GM12878 (cell line): ENCODE measurements around the gene STKLD1. TPM values are rescaled to one million over a fixed set of nuclear protein-coding genes. Genes with fewer than 3 reads are reported as not detected.
A peak's percentile ranks its signal among the peaks of the same experiment; 100 is the strongest.

Experiments used
- BCL11A ChIP-seq: IDR thresholded peaks from 2 replicates; pipeline ENCODE4 v1.6.1; 2011; ENCODE audit warnings: low read depth, low read length
- CTCF ChIP-seq, 3 experiments: IDR thresholded peaks in 2 of 3; conservative IDR thresholded peaks in 1 of 3; 2 replicates each; pipeline ENCODE4 v1.5.1; 2011; ENCODE audit warnings: low read depth in 3 of 3, low read length in 3 of 3, mild to moderate bottlenecking in 3 of 3, control low read depth in 2 of 3, moderate library complexity in 2 of 3, inconsistent platforms in 1 of 3, mixed read lengths in 1 of 3; ENCODE audit not compliant: control insufficient read depth in 2 of 3, insufficient read depth in 1 of 3; ENCODE audit errors: extremely low read depth in 1 of 3
- EP300 ChIP-seq, 2 experiments: fragments of 150-350 bp in 1 of 2; IDR thresholded peaks; 2 replicates each; pipeline ENCODE4 v1.6.1; 2011 to 2012; ENCODE audit warnings: low read depth in 2 of 2, low read length in 2 of 2, borderline replicate concordance in 1 of 2, improper control_type of control experiment in 1 of 2, inconsistent platforms in 1 of 2; ENCODE audit not compliant: control insufficient read depth in 1 of 2
- FOXK2 ChIP-seq: fragments of 450-650 bp; IDR thresholded peaks from 2 replicates; pipeline ENCODE4 v1.6.1; 2017; ENCODE audit warnings: mild to moderate bottlenecking, moderate library complexity
- FOXM1 ChIP-seq: IDR thresholded peaks from 2 replicates; pipeline ENCODE4 v1.6.1; 2012; ENCODE audit warnings: low read depth, mild to moderate bottlenecking, inconsistent platforms, low read length, moderate library complexity
- MXI1 ChIP-seq: fragments of 150-350 bp; IDR thresholded peaks from 2 replicates; pipeline ENCODE4 v1.6.1; 2011; ENCODE audit warnings: low read depth, mild to moderate bottlenecking, inconsistent platforms, low read length, improper control_type of control experiment
- NFYA ChIP-seq: IDR thresholded peaks from 2 replicates; pipeline ENCODE4 v1.6.1; 2011; ENCODE audit warnings: low read depth, mild to moderate bottlenecking, low read length, improper control_type of control experiment, borderline replicate concordance
- PAX8 ChIP-seq: fragments of 450-650 bp; IDR thresholded peaks from 2 replicates; pipeline ENCODE4 v1.6.1; 2017; ENCODE audit warnings: mild to moderate bottlenecking, moderate library complexity
- PBX3 ChIP-seq: IDR thresholded peaks from 2 replicates; pipeline ENCODE4 v1.6.1; 2011; ENCODE audit warnings: mild to moderate bottlenecking, low read depth, low read length, moderate library complexity; ENCODE audit not compliant: insufficient replicate concordance
- RCOR1 ChIP-seq: conservative IDR thresholded peaks from 2 replicates; pipeline ENCODE4 v1.6.1; 2012; ENCODE audit warnings: low read depth, low read length, improper control_type of control experiment
- TAF1 ChIP-seq: IDR thresholded peaks from 2 replicates; pipeline ENCODE4 v1.6.1; 2011; ENCODE audit warnings: mild to moderate bottlenecking, low read depth, low read length, borderline replicate concordance
- ZBED1 ChIP-seq: IDR thresholded peaks from 2 replicates; pipeline ENCODE4 v1.6.1; 2016; ENCODE audit warnings: borderline replicate concordance
- ZNF274 ChIP-seq: IDR thresholded peaks from one replicate; pipeline ENCODE4 v1.8.0; 2011; ENCODE audit not compliant: insufficient read length, insufficient read depth
- polyA plus RNA-seq, 11 experiments: library from polyadenylated mRNA; depleted of rRNA in 4 of 11; unstranded in 6 of 11; stranded (reverse) in 5 of 11; fragments of >200 nt; fragmentation: Nextera tagmentation in 4 of 11; fragmentation: Illumina TruSeq in 1 of 11; extraction: Ambion mirVana in 4 of 11; extraction: Trizol in 1 of 11; gene quantifications; 1 replicate in 1 of 11; 2 replicates in 10 of 11; pipeline versions ENCODE4 v1.2.1 to v1.2.3, GENCODE V29; 2011 to 2016; ENCODE audit warnings: inconsistent platforms in 2 of 11, missing spikeins in 2 of 11, low read depth in 1 of 11
- total RNA-seq, 4 experiments: library from RNA; depleted of rRNA in 3 of 4; stranded (reverse); fragments of >200 nt in 3 of 4; fragmentation: Illumina TruSeq in 1 of 4; extraction: Trizol in 1 of 4; gene quantifications; 2 replicates each; pipeline versions ENCODE4 v1.2.1 to v1.2.3, GENCODE V29; 2013 to 2021
- TF ChIP-seq, protein P1 (sequence below): IDR thresholded peaks from 2 replicates; pipeline ENCODE4 v1.6.1; 2012; ENCODE audit warnings: improper control_type of control experiment, low read depth, low read length; ENCODE audit not compliant: insufficient replicate concordance
- TF ChIP-seq, protein P2 (sequence below): fragments of 150-350 bp; IDR thresholded peaks from 2 replicates; pipeline ENCODE4 v1.6.1; 2014; ENCODE audit warnings: mild to moderate bottlenecking, low read depth, low read length

STKLD1 gene
- total and polyA plus RNA-seq, 10 of the 15 experiments (the other 5 are each of a cell fraction or from before 2014, with no cell fraction given): 0.07 to 0.40 (median 0.29) TPM; not detected in 4

GRCh38 chr9:133335924-133336811, 40.0 kb upstream of the STKLD1 start, which contains the start of gene SURF6 (continued):
- TF ChIP-seq BCL11A (no peak), ZNF274 (no peak), RCOR1 (0 out of 2 replicates have a peak, but pooled peaks have one; percentile 29), TAF1 (peak; percentile 85; the same call in 1 of the 2 replicates), PBX3 (peak; percentile 13), NFYA (no peak), ZBED1 (0 out of 2 replicates have a peak, but pooled peaks have one; percentile 25), FOXK2 (peak; percentile 80), FOXM1 (no peak; the same call in 1 of the 2 replicates), EP300 (IDR thresholded peaks at IDR 0.05; ENCODE audit: borderline replicate concordance in 1 of 2, control insufficient read depth in 1 of 2, low read depth in 2 of 2, low read length in 2 of 2) (no peak), MXI1 (peak; percentile 98), CTCF (IDR thresholded peaks at IDR 0.05 in 2 of 3, conservative IDR thresholded peaks at IDR 0.05 in 1 of 3; ENCODE audit: control insufficient read depth in 2 of 3, extremely low read depth in 1 of 3, insufficient read depth in 1 of 3, low read depth in 3 of 3, low read length in 3 of 3) (no peak), PAX8 (no peak)
- TF ChIP-seq, protein P1, sequence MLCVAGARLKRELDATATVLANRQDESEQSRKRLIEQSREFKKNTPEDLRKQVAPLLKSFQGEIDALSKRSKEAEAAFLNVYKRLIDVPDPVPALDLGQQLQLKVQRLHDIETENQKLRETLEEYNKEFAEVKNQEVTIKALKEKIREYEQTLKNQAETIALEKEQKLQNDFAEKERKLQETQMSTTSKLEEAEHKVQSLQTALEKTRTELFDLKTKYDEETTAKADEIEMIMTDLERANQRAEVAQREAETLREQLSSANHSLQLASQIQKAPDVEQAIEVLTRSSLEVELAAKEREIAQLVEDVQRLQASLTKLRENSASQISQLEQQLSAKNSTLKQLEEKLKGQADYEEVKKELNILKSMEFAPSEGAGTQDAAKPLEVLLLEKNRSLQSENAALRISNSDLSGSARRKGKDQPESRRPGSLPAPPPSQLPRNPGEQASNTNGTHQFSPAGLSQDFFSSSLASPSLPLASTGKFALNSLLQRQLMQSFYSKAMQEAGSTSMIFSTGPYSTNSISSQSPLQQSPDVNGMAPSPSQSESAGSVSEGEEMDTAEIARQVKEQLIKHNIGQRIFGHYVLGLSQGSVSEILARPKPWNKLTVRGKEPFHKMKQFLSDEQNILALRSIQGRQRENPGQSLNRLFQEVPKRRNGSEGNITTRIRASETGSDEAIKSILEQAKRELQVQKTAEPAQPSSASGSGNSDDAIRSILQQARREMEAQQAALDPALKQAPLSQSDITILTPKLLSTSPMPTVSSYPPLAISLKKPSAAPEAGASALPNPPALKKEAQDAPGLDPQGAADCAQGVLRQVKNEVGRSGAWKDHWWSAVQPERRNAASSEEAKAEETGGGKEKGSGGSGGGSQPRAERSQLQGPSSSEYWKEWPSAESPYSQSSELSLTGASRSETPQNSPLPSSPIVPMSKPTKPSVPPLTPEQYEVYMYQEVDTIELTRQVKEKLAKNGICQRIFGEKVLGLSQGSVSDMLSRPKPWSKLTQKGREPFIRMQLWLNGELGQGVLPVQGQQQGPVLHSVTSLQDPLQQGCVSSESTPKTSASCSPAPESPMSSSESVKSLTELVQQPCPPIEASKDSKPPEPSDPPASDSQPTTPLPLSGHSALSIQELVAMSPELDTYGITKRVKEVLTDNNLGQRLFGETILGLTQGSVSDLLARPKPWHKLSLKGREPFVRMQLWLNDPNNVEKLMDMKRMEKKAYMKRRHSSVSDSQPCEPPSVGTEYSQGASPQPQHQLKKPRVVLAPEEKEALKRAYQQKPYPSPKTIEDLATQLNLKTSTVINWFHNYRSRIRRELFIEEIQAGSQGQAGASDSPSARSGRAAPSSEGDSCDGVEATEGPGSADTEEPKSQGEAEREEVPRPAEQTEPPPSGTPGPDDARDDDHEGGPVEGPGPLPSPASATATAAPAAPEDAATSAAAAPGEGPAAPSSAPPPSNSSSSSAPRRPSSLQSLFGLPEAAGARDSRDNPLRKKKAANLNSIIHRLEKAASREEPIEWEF: peak; percentile 98
- TF ChIP-seq, protein P2, sequence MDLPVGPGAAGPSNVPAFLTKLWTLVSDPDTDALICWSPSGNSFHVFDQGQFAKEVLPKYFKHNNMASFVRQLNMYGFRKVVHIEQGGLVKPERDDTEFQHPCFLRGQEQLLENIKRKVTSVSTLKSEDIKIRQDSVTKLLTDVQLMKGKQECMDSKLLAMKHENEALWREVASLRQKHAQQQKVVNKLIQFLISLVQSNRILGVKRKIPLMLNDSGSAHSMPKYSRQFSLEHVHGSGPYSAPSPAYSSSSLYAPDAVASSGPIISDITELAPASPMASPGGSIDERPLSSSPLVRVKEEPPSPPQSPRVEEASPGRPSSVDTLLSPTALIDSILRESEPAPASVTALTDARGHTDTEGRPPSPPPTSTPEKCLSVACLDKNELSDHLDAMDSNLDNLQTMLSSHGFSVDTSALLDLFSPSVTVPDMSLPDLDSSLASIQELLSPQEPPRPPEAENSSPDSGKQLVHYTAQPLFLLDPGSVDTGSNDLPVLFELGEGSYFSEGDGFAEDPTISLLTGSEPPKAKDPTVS: no peak
